Stimulated activated CD4-positive, alpha-beta T cell treated with anti-CD3 and anti-CD28 coated beads, Interleukin-4, amount 100 ng/mL, for 48 hours (primary cell): ENCODE measurements around the gene RPS6KA2.
"Not testable (repeated sequence)": the region's sequence is repeated elsewhere in the genome, so short reads cannot be mapped to it uniquely, and the experiment has no call there.

Source experiments
- DNase-seq, 2 donors: peaks; one replicate each; pipeline ENCODE4 v3.0.0-alpha.2; 2020; ENCODE audit warnings: low read depth in 2 of 2

Gene RPS6KA2

GRCh38 chr6:166635013-166635970 is 8.2 kb upstream of the RPS6KA2 start:
- no peak for DNase-seq

GRCh38 chr6:166634581-166634980 is 7.5 kb upstream of the RPS6KA2 start:
- not testable (repeated sequence) for DNase-seq

- no peak for DNase-seq
These were observed 6.9 kb upstream of the RPS6KA2 start for GRCh38 chr6:166633732-166634535.

GRCh38 chr6:166632731-166633130 is 5.7 kb upstream of the RPS6KA2 start:
- no peak for DNase-seq

GRCh38 chr6:166630462-166630861 is 3.4 kb upstream of the RPS6KA2 start:
- DNase-seq = no peak

GRCh38 chr6:166629628-166630027 is 2.6 kb upstream of the RPS6KA2 start:
- DNase-seq = no peak

- DNase-seq = peak; percentile 15 to 41
These were observed 1.1 kb upstream of the RPS6KA2 start for GRCh38 chr6:166627875-166628801.

- peak; percentile 2 to 9 for DNase-seq
These were observed 646 bp downstream of the RPS6KA2 start for GRCh38 chr6:166626177-166627032.

- DNase-seq = no peak
These were observed 1.7 kb downstream of the RPS6KA2 start for GRCh38 chr6:166625356-166625755.

GRCh38 chr6:166624275-166624674 is 2.8 kb downstream of the RPS6KA2 start:
- no peak for DNase-seq

GRCh38 chr6:166623318-166623717 is 3.7 kb downstream of the RPS6KA2 start:
- no peak for DNase-seq

- no peak for DNase-seq
These were observed 5.9 kb downstream of the RPS6KA2 start for GRCh38 chr6:166621114-166621540.

- no peak for DNase-seq
These were observed 6.5 kb downstream of the RPS6KA2 start for GRCh38 chr6:166620478-166621113.

- no peak for DNase-seq
These were observed 7.1 kb downstream of the RPS6KA2 start for GRCh38 chr6:166619912-166620311.

GRCh38 chr6:166618866-166619761 is 7.9 kb downstream of the RPS6KA2 start:
- DNase-seq = no peak

GRCh38 chr6:166618251-166618650 is 8.8 kb downstream of the RPS6KA2 start:
- DNase-seq = no peak

GRCh38 chr6:166617359-166617758 is 9.7 kb downstream of the RPS6KA2 start:
- no peak for DNase-seq

GRCh38 chr6:166616261-166617238 is 10.5 kb downstream of the RPS6KA2 start:
- no peak for DNase-seq
